RWPE2 (cell line): ENCODE measurements around the gene WDR37.
"Not testable (repeated sequence)": the region's sequence is repeated elsewhere in the genome, so short reads cannot be mapped to it uniquely, and the experiment has no call there.

ENCODE experiments used
- ATAC-seq: fragments of 200-7000 bp; cut with Tn5 transposase; 3 replicates; pipeline ENCODE4 v1.9.1; 2021; ENCODE audit warnings: low read depth
- DNase-seq: peaks from one replicate; pipeline ENCODE4 v3.0.0-alpha.2; 2020; ENCODE audit warnings: low spot score
- H3K27ac ChIP-seq: fragments of 450-650 bp; 2 replicates; pipeline ENCODE4 v1.5.1; 2017; ENCODE audit warnings: mild to moderate bottlenecking; ENCODE audit not compliant: poor library complexity, severe bottlenecking
- H3K27me3 ChIP-seq: fragments of 250-450 bp; sonication (Bioruptor Pico); 2 replicates; pipeline ENCODE4 v1.5.1; 2021; ENCODE audit warnings: mild to moderate bottlenecking, moderate library complexity; ENCODE audit not compliant: insufficient read depth, poor library complexity, severe bottlenecking
- H3K36me3 ChIP-seq: fragments of 250-450 bp; sonication (Bioruptor Pico); 2 replicates; pipeline ENCODE4 v1.5.1; 2020; ENCODE audit warnings: low read depth, mild to moderate bottlenecking, moderate library complexity
- H3K4me1 ChIP-seq: fragments of 250-450 bp; sonication (Bioruptor Pico); 2 replicates; pipeline ENCODE4 v1.5.1; 2021; ENCODE audit warnings: mild to moderate bottlenecking, moderate library complexity; ENCODE audit not compliant: insufficient read depth, poor library complexity, severe bottlenecking
- H3K4me3 ChIP-seq: fragments of 250-450 bp; sonication (Bioruptor Pico); 2 replicates; pipeline ENCODE4 v1.5.1; 2021; ENCODE audit warnings: mild to moderate bottlenecking, moderate library complexity; ENCODE audit not compliant: severe bottlenecking
- H3K9me3 ChIP-seq: fragments of 250-450 bp; sonication (Bioruptor Pico); 2 replicates; pipeline ENCODE4 v1.5.1; 2021; ENCODE audit warnings: mild to moderate bottlenecking, moderate library complexity; ENCODE audit not compliant: severe bottlenecking
- CTCF ChIP-seq: fragments of 450-650 bp; IDR thresholded peaks from one replicate; pipeline ENCODE4 v1.5.1; 2017; ENCODE audit warnings: mild to moderate bottlenecking, moderate library complexity; ENCODE audit not compliant: poor library complexity, severe bottlenecking

The WDR37 gene, protein sequence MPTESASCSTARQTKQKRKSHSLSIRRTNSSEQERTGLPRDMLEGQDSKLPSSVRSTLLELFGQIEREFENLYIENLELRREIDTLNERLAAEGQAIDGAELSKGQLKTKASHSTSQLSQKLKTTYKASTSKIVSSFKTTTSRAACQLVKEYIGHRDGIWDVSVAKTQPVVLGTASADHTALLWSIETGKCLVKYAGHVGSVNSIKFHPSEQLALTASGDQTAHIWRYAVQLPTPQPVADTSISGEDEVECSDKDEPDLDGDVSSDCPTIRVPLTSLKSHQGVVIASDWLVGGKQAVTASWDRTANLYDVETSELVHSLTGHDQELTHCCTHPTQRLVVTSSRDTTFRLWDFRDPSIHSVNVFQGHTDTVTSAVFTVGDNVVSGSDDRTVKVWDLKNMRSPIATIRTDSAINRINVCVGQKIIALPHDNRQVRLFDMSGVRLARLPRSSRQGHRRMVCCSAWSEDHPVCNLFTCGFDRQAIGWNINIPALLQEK

GRCh38 chr10:1056326-1057105 is at the start of gene WDR37:
TSS of gene WDR37 (plus strand) at chr10:1056385. CDS start at chr10:1072156, 15,771 bp downstream.
- H3K4me1 ChIP-seq: peaks cover 44% of the 10 kb centered on the region
- DNase-seq (peak; percentile 80), ATAC-seq (peak; percentile 80)

GRCh38 chr10:1006573-1006972 is 49.6 kb upstream of the WDR37 start:
- no peak for DNase-seq

More at GRCh38 chr10:1056326-1057105, at the start of gene WDR37:
- peak within 1 kb of the TSS; percentile 89 for H3K27ac ChIP-seq
- no peak for TF ChIP-seq CTCF
- H3K9me3 ChIP-seq: no peaks in the 10 kb centered on the region
- H3K36me3 ChIP-seq: peaks cover 39% of the 10 kb centered on the region
- H3K27me3 ChIP-seq: no peaks in the 10 kb centered on the region
- H3K4me3 ChIP-seq: peak within 1 kb of the TSS; percentile 96

GRCh38 chr10:1007583-1007982 is 48.6 kb upstream of the WDR37 start:
- Histone ChIP-seq H3K36me3 (peaks cover 87% of the 10 kb centered on the region), H3K27me3 (no peaks in the 10 kb centered on the region), H3K9me3 (no peaks in the 10 kb centered on the region), H3K27ac (no peak overlapping the region), H3K4me1 (no peaks in the 10 kb centered on the region), H3K4me3 (no peak overlapping the region)
- no peak for TF ChIP-seq CTCF
- DNase-seq (no peak), ATAC-seq (no peak)

More at GRCh38 chr10:1006573-1006972, 49.6 kb upstream of the WDR37 start:
- no peak for TF ChIP-seq CTCF
- Histone ChIP-seq H3K9me3 (no peaks in the 10 kb centered on the region), H3K27ac (no peak overlapping the region), H3K4me3 (no peak overlapping the region), H3K4me1 (no peaks in the 10 kb centered on the region), H3K36me3 (peaks cover 87% of the 10 kb centered on the region), H3K27me3 (no peaks in the 10 kb centered on the region)
- no peak for ATAC-seq

DNA sequence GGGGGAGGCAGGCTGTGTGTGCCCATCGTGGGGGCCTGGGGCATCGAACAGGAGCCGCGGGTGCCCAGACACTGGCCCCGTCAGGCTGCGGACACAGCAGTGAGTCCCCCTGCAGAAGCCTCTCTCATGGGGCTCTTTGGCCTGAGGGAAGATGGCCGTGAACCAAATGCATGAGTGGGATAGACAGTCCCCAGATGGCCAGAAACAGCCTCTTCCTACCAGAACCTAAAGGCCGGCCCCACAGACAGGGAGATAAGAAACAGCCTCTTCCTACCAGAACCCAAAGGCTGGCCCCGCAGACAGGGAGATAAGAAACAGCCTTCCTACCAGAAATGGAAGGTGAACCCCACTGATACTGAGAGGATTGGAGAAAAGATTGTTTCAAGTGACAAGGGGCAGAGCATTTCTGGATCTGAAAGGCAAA is 47.1 kb upstream of the WDR37 start:
- Histone ChIP-seq H3K27ac (no peak overlapping the region), H3K4me3 (no peak overlapping the region), H3K9me3 (no peaks in the 10 kb centered on the region), H3K4me1 (no peaks in the 10 kb centered on the region), H3K36me3 (peaks cover 87% of the 10 kb centered on the region), H3K27me3 (no peaks in the 10 kb centered on the region)
- DNase-seq: no peak
- no peak for ATAC-seq
- TF ChIP-seq CTCF: no peak

DNA sequence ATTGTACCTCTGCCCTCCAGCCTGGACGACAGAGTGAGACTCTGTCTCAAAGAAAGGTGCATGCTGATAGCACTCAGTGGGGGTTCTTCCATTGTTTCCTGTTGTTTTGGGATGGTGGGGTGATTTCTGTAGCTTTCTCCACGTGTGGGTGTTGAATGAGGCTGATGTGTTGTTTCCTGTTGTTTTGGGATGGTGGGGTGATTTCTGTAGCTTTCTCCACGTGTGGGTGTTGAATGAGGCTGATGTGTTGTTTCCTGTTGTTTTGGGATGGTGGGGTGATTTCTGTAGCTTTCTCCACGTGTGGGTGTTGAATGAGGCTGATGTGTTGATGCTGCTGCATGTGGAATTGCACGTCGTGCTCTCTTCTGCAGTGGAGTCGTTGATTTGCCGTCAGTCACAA is 46.2 kb upstream of the WDR37 start:
- ATAC-seq, H3K4me1 ChIP-seq, H3K9me3 ChIP-seq, H3K4me3 ChIP-seq, H3K27ac ChIP-seq, H3K27me3 ChIP-seq, DNase-seq: not testable (repeated sequence)
- H3K36me3 ChIP-seq: peaks cover 88% of the 10 kb centered on the region
